Upper lobe of left lung (tissue), 6 donors: Measurements from ENCODE around the gene EPYC. TPM values are rescaled to one million over a fixed set of nuclear protein-coding genes. Genes with fewer than 3 reads are reported as not detected.
A peak's percentile ranks its signal among the peaks of the same experiment; 100 is the strongest.

Experiments
- ATAC-seq, 2 donors: fragments of 200-7000 bp; cut with Tn5 transposase; one replicate each; pipeline ENCODE4 v1.9.1; 2022; ENCODE audit warnings: mild to moderate bottlenecking in 2 of 2, moderate library complexity in 2 of 2; ENCODE audit not compliant: low FRiP score in 2 of 2
- DNase-seq, 2 donors: peaks; one replicate each; pipeline ENCODE4 v3.0.0-alpha.2; 2019 to 2020
- H3K27ac ChIP-seq, 4 donors: fragments of 200-600 bp; sonication (generic); one replicate each; pipeline ENCODE4 v1.5.1; 2016 to 2019
- H3K27me3 ChIP-seq, 4 donors: fragments of 200-600 bp; sonication (generic); one replicate each; pipeline ENCODE4 v1.5.1; 2017 to 2019
- H3K36me3 ChIP-seq, 4 donors: fragments of 200-600 bp; sonication (generic); one replicate each; pipeline ENCODE4 v1.5.1; 2016 to 2019
- H3K4me1 ChIP-seq, 4 donors: fragments of 200-600 bp; sonication (generic); one replicate each; pipeline ENCODE4 v1.5.1; 2018 to 2019
- H3K4me3 ChIP-seq, 4 donors: fragments of 200-600 bp; sonication (generic); one replicate each; pipeline ENCODE4 v1.5.1; 2017 to 2019; ENCODE audit warnings: mild to moderate bottlenecking in 2 of 4, moderate library complexity in 1 of 4
- H3K9me3 ChIP-seq, 4 donors: fragments of 200-600 bp; sonication (generic); one replicate each; pipeline ENCODE4 v1.5.1; 2018 to 2019
- CTCF ChIP-seq, 6 experiments: fragments of 450-650 bp in 4 of 6; fragments of 200-600 bp in 2 of 6; sonication (generic) in 2 of 6; IDR thresholded peaks; one replicate each; pipeline ENCODE4 v1.5.1; 2016 to 2019; ENCODE audit warnings: antibody characterized with exemption in 6 of 6
- EP300 ChIP-seq, 4 donors: sonication (generic); formaldehyde crosslinking; IDR thresholded peaks; one replicate each; pipeline ENCODE4 v1.5.1; 2017; ENCODE audit warnings: antibody characterized with exemption in 4 of 4, control low read depth in 2 of 4
- POLR2A ChIP-seq, 4 donors: fragments of 450-650 bp; IDR thresholded peaks; one replicate each; pipeline ENCODE4 v1.5.1; 2016 to 2017; ENCODE audit warnings: antibody characterized with exemption in 4 of 4, mild to moderate bottlenecking in 2 of 4
- POLR2AphosphoS5 ChIP-seq, 2 donors: sonication (generic); formaldehyde crosslinking; IDR thresholded peaks; one replicate each; pipeline ENCODE4 v1.5.1; 2017; ENCODE audit warnings: antibody characterized with exemption in 2 of 2
- WGBS, 2 donors: methylation state at CpG; one replicate each; pipeline ENCODE4 v1.1.5; 2017 to 2018; 5-methylcytosine and 5-hydroxymethylcytosine counted together
- total RNA-seq, 6 donors: library from RNA; depleted of rRNA in 4 of 6; stranded (reverse); fragments of >200 nt in 4 of 6; gene quantifications; one replicate each; pipeline versions ENCODE4 v1.1.0 to v1.2.1, GENCODE V29; 2016 to 2021
- donor health status: DM: no; HTN: no; CAD: no; lungs with moderate emphysema.
- donor health status: DM: no; HTN: yes; CAD: no; lungs with severe emphysema.

The EPYC gene
- total RNA-seq, 6 donors from 2014 or later = not detected

- no peaks in the 10 kb centered on the region for H3K36me3 ChIP-seq
- H3K4me1 ChIP-seq = no peaks in the 10 kb centered on the region
- ATAC-seq = no peak
- TF ChIP-seq EP300 (IDR thresholded peaks at IDR 0.05) (no peak), CTCF (IDR thresholded peaks at IDR 0.05) (no peak), POLR2AphosphoS5 (IDR thresholded peaks at IDR 0.05) (no peak), POLR2A (IDR thresholded peaks at IDR 0.05) (no peak)
- no peak overlapping the region for H3K27ac ChIP-seq
- WGBS, 2 donors = 50 to 53% methylated on average over 2 of the region's 2 CpGs
- H3K27me3 ChIP-seq = no peaks in the 10 kb centered on the region
- no peaks in the 10 kb centered on the region for H3K9me3 ChIP-seq
- no peak overlapping the region for H3K4me3 ChIP-seq
- DNase-seq = no peak
These were observed 40.2 kb downstream of the EPYC start for GRCh38 chr12:90964616-90965015.

DNA sequence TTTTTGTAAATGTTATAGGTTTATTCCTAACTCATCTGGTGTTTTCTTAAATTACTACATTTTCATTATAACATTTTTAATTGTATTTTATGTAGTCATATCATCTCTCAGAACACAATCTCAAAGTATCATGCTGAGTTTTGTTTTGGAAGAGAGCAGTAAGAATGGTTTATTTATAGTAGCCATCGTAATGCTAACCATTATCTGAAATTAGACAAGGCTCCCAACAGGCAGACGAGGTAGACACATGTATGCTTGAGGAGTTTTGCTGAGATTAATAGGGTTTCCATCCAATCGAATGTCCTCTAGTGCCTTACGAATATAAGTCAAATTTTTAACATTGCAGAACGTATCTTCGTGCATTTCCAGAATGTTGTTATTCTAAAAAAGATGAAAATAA lies 40.8 kb downstream of the EPYC start:
- Histone ChIP-seq H3K4me3 (no peak overlapping the region), H3K27me3 (no peaks in the 10 kb centered on the region), H3K27ac (no peak overlapping the region), H3K4me1 (no peaks in the 10 kb centered on the region), H3K36me3 (no peaks in the 10 kb centered on the region), H3K9me3 (no peaks in the 10 kb centered on the region)
- TF ChIP-seq EP300 (IDR thresholded peaks at IDR 0.05) (no peak), POLR2AphosphoS5 (IDR thresholded peaks at IDR 0.05) (no peak), POLR2A (IDR thresholded peaks at IDR 0.05) (no peak)
- WGBS, 2 donors = 83 to 84% methylated on average over 6 of the region's 6 CpGs
- no peak for DNase-seq
- no peak for ATAC-seq

- Histone ChIP-seq H3K36me3 (no peaks in the 10 kb centered on the region), H3K27me3 (no peaks in the 10 kb centered on the region), H3K4me3 (no peak overlapping the region), H3K9me3 (no peaks in the 10 kb centered on the region), H3K4me1 (no peaks in the 10 kb centered on the region), H3K27ac (no peak overlapping the region)
- TF ChIP-seq POLR2A (IDR thresholded peaks at IDR 0.05) = no peak
- no peak for TF ChIP-seq CTCF (IDR thresholded peaks at IDR 0.05)
- no peak for TF ChIP-seq POLR2AphosphoS5 (IDR thresholded peaks at IDR 0.05)
- DNase-seq = no peak
- WGBS, 2 donors = 90 to 96% methylated on average over 4 of the region's 4 CpGs
- ATAC-seq = no peak
These were observed 43.6 kb downstream of the EPYC start for GRCh38 chr12:90961154-90961553.

GRCh38 chr12:90959538-90960139 lies 45.1 kb downstream of the EPYC start:
- ATAC-seq (peak in 1 of 2 donors; percentile 87), DNase-seq (no peak)
- H3K36me3 ChIP-seq = no peaks in the 10 kb centered on the region
- no peaks in the 10 kb centered on the region for H3K9me3 ChIP-seq
- no peak overlapping the region for H3K27ac ChIP-seq
- H3K27me3 ChIP-seq = no peaks in the 10 kb centered on the region
- WGBS, 2 donors = 3 to 11% methylated on average over 4 of the region's 4 CpGs
- H3K4me3 ChIP-seq = no peak overlapping the region
- peak; percentile 29 to 62 (median 52) for TF ChIP-seq CTCF (IDR thresholded peaks at IDR 0.05)
- no peak for TF ChIP-seq POLR2A (IDR thresholded peaks at IDR 0.05)
- TF ChIP-seq POLR2AphosphoS5 (IDR thresholded peaks at IDR 0.05) = no peak
- no peak for TF ChIP-seq EP300 (IDR thresholded peaks at IDR 0.05)
- no peaks in the 10 kb centered on the region for H3K4me1 ChIP-seq

- Histone ChIP-seq H3K4me1 (no peaks in the 10 kb centered on the region), H3K4me3 (no peak overlapping the region), H3K9me3 (no peaks in the 10 kb centered on the region), H3K27ac (no peak overlapping the region), H3K36me3 (no peaks in the 10 kb centered on the region), H3K27me3 (no peaks in the 10 kb centered on the region)
- no peak for TF ChIP-seq EP300 (IDR thresholded peaks at IDR 0.05)
- no peak for TF ChIP-seq CTCF (IDR thresholded peaks at IDR 0.05)
- TF ChIP-seq POLR2AphosphoS5 (IDR thresholded peaks at IDR 0.05) = no peak
- no peak for TF ChIP-seq POLR2A (IDR thresholded peaks at IDR 0.05)
- ATAC-seq = peak in 1 of 2 donors; percentile 49
- 65 to 68% methylated on average over 4 of the region's 4 CpGs for WGBS, 2 donors
- DNase-seq = no peak
These were observed 45.7 kb downstream of the EPYC start for GRCh38 chr12:90959032-90959431.
